Dedifferentiated amniotic fluid mesenchymal stem cell (primary cell): ENCODE measurements around the gene HS6ST1.

Source experiments
- DNase-seq: peaks from one replicate; pipeline ENCODE4 v3.0.0-alpha.2; 2016; ENCODE audit errors: extremely low spot score

HS6ST1 gene

GRCh38 chr2:128310094-128310716 is 8.5 kb downstream of the HS6ST1 start:
- no peak for DNase-seq

- no peak for DNase-seq
Measured at GRCh38 chr2:128309280-128310093, 9.2 kb downstream of the HS6ST1 start.

- DNase-seq, result no peak
Measured at GRCh38 chr2:128308889-128309279, 9.8 kb downstream of the HS6ST1 start.

GRCh38 chr2:128308284-128308731 is 10.4 kb downstream of the HS6ST1 start:
- no peak for DNase-seq

GRCh38 chr2:128307595-128307994 is 11.1 kb downstream of the HS6ST1 start:
- DNase-seq, result no peak

GRCh38 chr2:128306931-128307460 is 11.7 kb downstream of the HS6ST1 start:
- no peak for DNase-seq

GRCh38 chr2:128306081-128306930 is 12.4 kb downstream of the HS6ST1 start:
- DNase-seq, result peak; percentile 48

GRCh38 chr2:128305555-128306080 is 13.1 kb downstream of the HS6ST1 start:
- DNase-seq, result no peak

- peak; percentile 73 for DNase-seq
Measured at GRCh38 chr2:128304715-128305554, 13.7 kb downstream of the HS6ST1 start.

GRCh38 chr2:128304330-128304714 is 14.3 kb downstream of the HS6ST1 start:
- no peak for DNase-seq

GRCh38 chr2:128303911-128304310 is 14.8 kb downstream of the HS6ST1 start:
- DNase-seq, result no peak

GRCh38 chr2:128303095-128303791 is 15.4 kb downstream of the HS6ST1 start:
- DNase-seq, result no peak

- DNase-seq, result no peak
Measured at GRCh38 chr2:128302744-128303067, 16.0 kb downstream of the HS6ST1 start.

GRCh38 chr2:128302011-128302743 is 16.5 kb downstream of the HS6ST1 start:
- no peak for DNase-seq

GRCh38 chr2:128301501-128301966 is 17.1 kb downstream of the HS6ST1 start:
- DNase-seq, result peak; percentile 96

GRCh38 chr2:128301021-128301420 is 17.6 kb downstream of the HS6ST1 start:
- DNase-seq, result no peak

- DNase-seq, result no peak
Measured at GRCh38 chr2:128300151-128301020, 18.3 kb downstream of the HS6ST1 start.

GRCh38 chr2:128299628-128300027 is 19.0 kb downstream of the HS6ST1 start:
- no peak for DNase-seq
